HepG2 (cell line): Measurements from ENCODE around the gene TMEM14C. TPM values are rescaled to one million over a fixed set of nuclear protein-coding genes. Genes with fewer than 3 reads are reported as not detected.
A peak's percentile ranks its signal among the peaks of the same experiment; 100 is the strongest.

Experiments used
- ATAC-seq: fragments of 200-7000 bp; cut with Tn5 transposase; 3 replicates; pipeline ENCODE4 v1.9.1; 2020; ENCODE audit warnings: mild to moderate bottlenecking, moderate library complexity
- BruUV-seq: library from RNA; stranded (reverse); fragments of 400-500 nt; replicated peaks from 2 replicates; lab custom pipeline; 2021; lab: Mats Ljungman, UMichigan
- CTCF ChIA-PET: fragments of 300-600 bp; formaldehyde crosslinking; extraction: SDS; loops from one replicate; lab custom pipeline; 2021; ENCODE audit warnings: low total read pairs, inconsistent platforms, low intra/inter-chr PET ratio; lab: Yijun Ruan, JAX
- POLR2A ChIA-PET: fragments of 350-600 bp; sonication (Branson Sonifier 250); formaldehyde crosslinking; loops from one replicate; lab custom pipeline; 2020; ENCODE audit warnings: antibody characterized with exemption, inconsistent platforms; lab: Yijun Ruan, JAX
- DNase-seq: peaks from one replicate; pipeline ENCODE4 v3.0.0-alpha.2; 2015; ENCODE audit warnings: low spot score
- FAIRE-seq: peaks from 3 replicates; lab custom pipeline; 2011; peaks lifted over from hg19 to GRCh38; lab: Jason Lieb, UNC
- H2AFZ ChIP-seq: one replicate; pipeline ENCODE4 v1.6.1; 2011; ENCODE audit warnings: low read length, inconsistent platforms
- H3K27ac ChIP-seq: fragments of 300-600 bp; 3 replicates; pipeline ENCODE4 v1.8.0; 2011; ENCODE audit warnings: mixed run types, mild to moderate bottlenecking, mixed read lengths, low read length, inconsistent platforms; ENCODE audit not compliant: insufficient read depth; ENCODE audit errors: extremely low read length
- H3K27me3 ChIP-seq, 2 experiments: fragments of 200-600 bp in 1 of 2; 2 replicates in 1 of 2; 3 replicates in 1 of 2; pipeline versions ENCODE4 v1.6.0 to v1.8.0; 2011; ENCODE audit warnings: low read length in 2 of 2, mild to moderate bottlenecking in 2 of 2, moderate library complexity in 2 of 2, inconsistent platforms in 1 of 2; ENCODE audit not compliant: insufficient read depth in 2 of 2, control insufficient read depth in 1 of 2
- H3K36me3 ChIP-seq, 2 experiments: fragments of 200-600 bp in 1 of 2; replicated peaks in 1 of 2; 2 replicates in 1 of 2; 3 replicates in 1 of 2; pipeline versions ENCODE4 v1.5.1 to v1.8.0; 2011; ENCODE audit warnings: low read length in 2 of 2, inconsistent platforms in 1 of 2; ENCODE audit not compliant: insufficient read depth in 2 of 2, control insufficient read depth in 1 of 2
- H3K4me1 ChIP-seq: 2 replicates; pipeline ENCODE4 v1.5.1; 2012; ENCODE audit warnings: low read length, inconsistent platforms; ENCODE audit not compliant: insufficient read depth
- H3K4me2 ChIP-seq: 2 replicates; pipeline ENCODE4 v1.6.0; 2011; ENCODE audit warnings: low read depth, low read length, inconsistent platforms
- H3K4me3 ChIP-seq, 3 experiments: fragments of 200-600 bp in 1 of 3; sonication (generic), shearing (Covaris generic) in 1 of 3; replicated peaks in 1 of 3; 2 replicates each; pipeline ENCODE4 v1.5.1; 2011 to 2016; ENCODE audit warnings: low read length in 3 of 3, inconsistent platforms in 2 of 3, low read depth in 2 of 3, mild to moderate bottlenecking in 2 of 3, control low read depth in 1 of 3, mixed read lengths in 1 of 3; ENCODE audit not compliant: insufficient read depth in 1 of 3
- H3K79me2 ChIP-seq: one replicate; pipeline ENCODE4 v1.6.1; 2011; ENCODE audit warnings: low read length, inconsistent platforms; ENCODE audit not compliant: insufficient read depth
- H3K9ac ChIP-seq: 2 replicates; pipeline ENCODE4 v1.6.0; 2011; ENCODE audit warnings: mild to moderate bottlenecking, low read depth, low read length, inconsistent platforms; ENCODE audit not compliant: insufficient read depth
- H3K9me3 ChIP-seq: 2 replicates; pipeline ENCODE4 v1.5.1; 2012; ENCODE audit warnings: mild to moderate bottlenecking, low read length
- H4K20me1 ChIP-seq: 2 replicates; pipeline ENCODE4 v1.6.0; 2011; ENCODE audit warnings: inconsistent platforms, mild to moderate bottlenecking, low read length, moderate library complexity; ENCODE audit not compliant: insufficient read depth
- EP300 ChIP-seq, 3 experiments: sonication (generic) in 1 of 3; formaldehyde crosslinking in 1 of 3; IDR thresholded peaks; 2 replicates each; pipeline versions ENCODE4 v1.5.1 to v1.6.1; 2011 to 2020; ENCODE audit warnings: low read depth in 2 of 3, low read length in 2 of 3, borderline replicate concordance in 1 of 3, improper control_type of control experiment in 1 of 3, mild to moderate bottlenecking in 1 of 3, missing genetic modification reagents in 1 of 3, moderate library complexity in 1 of 3
- ZBTB38 ChIP-seq: sonication (generic); formaldehyde crosslinking; IDR thresholded peaks from 2 replicates; pipeline ENCODE4 v1.5.1; 2020; ENCODE audit warnings: mild to moderate bottlenecking, missing genetic modification reagents
- WGBS: methylation state at CpG from one replicate; pipeline ENCODE4 v1.1.6; 2017; ENCODE audit warnings: low lambda C conversion rate; 5-methylcytosine and 5-hydroxymethylcytosine counted together
- in situ Hi-C: cut with HindIII; loops from 2 replicates; pipeline ENCODE4 v1.10.0; 2017; ENCODE audit warnings: low pct_unique_long_range_greater_than_20kb; ENCODE audit not compliant: extremely low pct_ligation_motif_present
- intact Hi-C: fragments of 100-400 bp; cut with micrococcal nuclease; formaldehyde crosslinking; loops from one replicate; pipeline ENCODE4 v1.10.0; 2022; ENCODE audit not compliant: unreplicated experiment
- polyA plus RNA-seq, 8 experiments: library from polyadenylated mRNA; depleted of rRNA in 3 of 8; stranded (reverse) in 7 of 8; unstranded in 1 of 8; fragments of >200 nt; fragmentation: Illumina TruSeq in 4 of 8; extraction: Trizol in 4 of 8; gene quantifications; 2 replicates each; pipeline versions ENCODE4 v1.2.1 to v1.2.3, GENCODE V29; 2011 to 2016; ENCODE audit warnings: low read depth in 4 of 8, missing spikeins in 1 of 8, mixed read lengths in 1 of 8; ENCODE audit not compliant: insufficient read depth in 1 of 8
- total RNA-seq, 5 experiments: library from RNA; depleted of rRNA; stranded (reverse); fragments of >200 nt; fragmentation: Illumina TruSeq; extraction: Trizol; gene quantifications; 2 replicates each; pipeline ENCODE4 v1.2.3, GENCODE V29; 2016; ENCODE audit warnings: low read depth in 1 of 5
- TF ChIP-seq, protein P1 (sequence below): sonication (generic); formaldehyde crosslinking; IDR thresholded peaks from 2 replicates; pipeline ENCODE4 v1.5.0; 2020; ENCODE audit warnings: mild to moderate bottlenecking, missing genetic modification reagents
- TF ChIP-seq, protein P2 (sequence below): fragments of 450-650 bp; IDR thresholded peaks from 2 replicates; pipeline ENCODE4 v1.6.1; 2016

TMEM14C gene
- total and polyA plus RNA-seq, 2 of the 13 experiments (the other 11 are each of a cell fraction or from before 2014, with no cell fraction given) = 184 TPM

DNA sequence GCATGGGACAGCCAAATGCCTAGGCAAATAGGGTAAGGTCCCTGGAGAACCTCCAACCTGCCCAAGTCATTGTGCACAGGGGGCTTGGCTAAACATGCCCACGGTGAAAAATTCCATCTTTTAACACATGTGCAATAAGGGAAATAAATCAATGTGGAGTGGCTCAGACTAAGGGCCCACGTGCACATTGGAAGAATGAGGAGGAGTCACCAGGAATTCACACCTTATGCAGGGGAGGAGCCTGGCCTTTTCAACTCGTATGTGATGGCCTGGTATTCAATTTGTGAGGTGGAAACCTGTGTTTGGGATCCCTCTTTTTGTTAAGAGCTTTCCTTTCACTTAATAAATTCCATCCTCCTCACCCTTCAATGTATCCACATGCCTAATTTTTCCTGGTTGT lies 41.1 kb upstream of the TMEM14C start:
- intact Hi-C loops = no loop called here
- BruUV-seq = no TSS peak

DNA sequence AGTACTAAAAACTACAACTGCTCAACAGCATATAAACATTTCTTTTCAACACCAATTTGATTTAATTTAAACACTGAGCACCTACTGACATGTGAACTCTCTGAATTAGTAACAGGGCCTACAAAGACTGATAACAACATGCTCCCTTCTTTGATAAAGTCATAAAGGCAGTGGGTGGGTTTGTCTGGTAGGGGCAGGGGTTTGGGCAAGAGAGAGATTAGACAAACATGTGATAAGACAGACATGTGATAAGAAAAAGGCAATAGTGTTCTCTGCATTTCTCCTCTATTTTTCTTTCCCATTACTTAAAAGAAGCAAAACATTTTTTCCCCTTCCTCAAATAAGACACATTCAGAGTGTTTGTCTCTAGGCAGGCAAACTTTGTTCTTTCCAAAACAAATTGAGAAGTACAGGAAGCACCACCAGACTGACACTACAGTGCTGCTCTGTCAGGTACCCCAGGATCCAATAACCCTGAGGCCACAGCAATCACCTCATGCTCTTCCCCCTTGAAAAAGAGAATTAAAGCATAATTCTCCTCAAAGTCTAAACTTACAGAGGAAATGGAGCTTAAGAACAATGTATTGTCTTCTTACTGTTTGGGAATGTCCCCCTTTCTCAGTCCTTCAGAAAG lies 40.4 kb upstream of the TMEM14C start:
- Histone ChIP-seq H4K20me1 (no peaks in the 10 kb centered on the region), H3K4me2 (no peak overlapping the region), H3K79me2 (no peaks in the 10 kb centered on the region), H3K27ac (no peak overlapping the region), H3K4me1 (no peaks in the 10 kb centered on the region), H3K9me3 (no peaks in the 10 kb centered on the region)
- BruUV-seq = no TSS peak
- intact Hi-C loops (no loop called here), in situ Hi-C loops (no loop called here)
- POLR2A ChIA-PET = no interaction called here
- no peak for ATAC-seq
- TF ChIP-seq, protein P1, sequence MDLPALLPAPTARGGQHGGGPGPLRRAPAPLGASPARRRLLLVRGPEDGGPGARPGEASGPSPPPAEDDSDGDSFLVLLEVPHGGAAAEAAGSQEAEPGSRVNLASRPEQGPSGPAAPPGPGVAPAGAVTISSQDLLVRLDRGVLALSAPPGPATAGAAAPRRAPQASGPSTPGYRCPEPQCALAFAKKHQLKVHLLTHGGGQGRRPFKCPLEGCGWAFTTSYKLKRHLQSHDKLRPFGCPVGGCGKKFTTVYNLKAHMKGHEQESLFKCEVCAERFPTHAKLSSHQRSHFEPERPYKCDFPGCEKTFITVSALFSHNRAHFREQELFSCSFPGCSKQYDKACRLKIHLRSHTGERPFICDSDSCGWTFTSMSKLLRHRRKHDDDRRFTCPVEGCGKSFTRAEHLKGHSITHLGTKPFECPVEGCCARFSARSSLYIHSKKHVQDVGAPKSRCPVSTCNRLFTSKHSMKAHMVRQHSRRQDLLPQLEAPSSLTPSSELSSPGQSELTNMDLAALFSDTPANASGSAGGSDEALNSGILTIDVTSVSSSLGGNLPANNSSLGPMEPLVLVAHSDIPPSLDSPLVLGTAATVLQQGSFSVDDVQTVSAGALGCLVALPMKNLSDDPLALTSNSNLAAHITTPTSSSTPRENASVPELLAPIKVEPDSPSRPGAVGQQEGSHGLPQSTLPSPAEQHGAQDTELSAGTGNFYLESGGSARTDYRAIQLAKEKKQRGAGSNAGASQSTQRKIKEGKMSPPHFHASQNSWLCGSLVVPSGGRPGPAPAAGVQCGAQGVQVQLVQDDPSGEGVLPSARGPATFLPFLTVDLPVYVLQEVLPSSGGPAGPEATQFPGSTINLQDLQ (CRISPR knock-in tag) = no peak
- no peak for TF ChIP-seq ZBTB38 (CRISPR knock-in tag)
- TF ChIP-seq, all 625 proteins: peak for 0
- DNase-seq (no peak), FAIRE-seq (no peak)
- CTCF ChIA-PET = no interaction called here
- Histone ChIP-seq H3K36me3 (no peaks in the 10 kb centered on the region), H2AFZ (no peak overlapping the region), H3K4me3 (no peak overlapping the region), H3K9ac (no peak overlapping the region), H3K27me3 (peaks cover 3 to 11% of the 10 kb centered on the region in 2 experiments; a peak in 3 of 5 replicates)

More for the DNA sequence above, 41.1 kb upstream of the TMEM14C start:
- ChIA-PET CTCF (no interaction called here), POLR2A (no interaction called here)
- no peaks in the 10 kb centered on the region for H3K36me3 ChIP-seq
- no peak overlapping the region for H3K4me3 ChIP-seq
- H3K79me2 ChIP-seq = no peaks in the 10 kb centered on the region
- no peak overlapping the region for H3K27ac ChIP-seq
- H3K27me3 ChIP-seq = peaks cover 3 to 7% of the 10 kb centered on the region in 2 experiments; a peak in 3 of 5 replicates
- WGBS = 0% methylated on average over 3 of the region's 3 CpGs
- TF ChIP-seq, protein P2, sequence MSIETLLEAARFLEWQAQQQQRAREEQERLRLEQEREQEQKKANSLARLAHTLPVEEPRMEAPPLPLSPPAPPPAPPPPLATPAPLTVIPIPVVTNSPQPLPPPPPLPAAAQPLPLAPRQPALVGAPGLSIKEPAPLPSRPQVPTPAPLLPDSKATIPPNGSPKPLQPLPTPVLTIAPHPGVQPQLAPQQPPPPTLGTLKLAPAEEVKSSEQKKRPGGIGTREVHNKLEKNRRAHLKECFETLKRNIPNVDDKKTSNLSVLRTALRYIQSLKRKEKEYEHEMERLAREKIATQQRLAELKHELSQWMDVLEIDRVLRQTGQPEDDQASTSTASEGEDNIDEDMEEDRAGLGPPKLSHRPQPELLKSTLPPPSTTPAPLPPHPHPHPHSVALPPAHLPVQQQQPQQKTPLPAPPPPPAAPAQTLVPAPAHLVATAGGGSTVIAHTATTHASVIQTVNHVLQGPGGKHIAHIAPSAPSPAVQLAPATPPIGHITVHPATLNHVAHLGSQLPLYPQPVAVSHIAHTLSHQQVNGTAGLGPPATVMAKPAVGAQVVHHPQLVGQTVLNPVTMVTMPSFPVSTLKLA = peak; percentile 73
- TF ChIP-seq EP300 (IDR thresholded peaks at IDR 0.05; ENCODE audit: low read depth in 2 of 2, low read length in 2 of 2) (no peak), EP300 (CRISPR knock-in tag; IDR thresholded peaks at IDR 0.05; ENCODE audit: borderline replicate concordance) (no peak)
- H3K9me3 ChIP-seq = no peaks in the 10 kb centered on the region
- no peak overlapping the region for H3K9ac ChIP-seq
- no peak overlapping the region for H2AFZ ChIP-seq
- ATAC-seq = no peak
- no peak for DNase-seq
- in situ Hi-C loops = no loop called here
- no peak overlapping the region for H3K4me2 ChIP-seq
- no peaks in the 10 kb centered on the region for H4K20me1 ChIP-seq
- no peaks in the 10 kb centered on the region for H3K4me1 ChIP-seq
- no peak for FAIRE-seq
